Heart left ventricle (tissue), 13 donors: ENCODE data around the gene SECTM1.

Experiments used
- CTCF ChIP-seq, 12 donors: fragments of 200-600 bp; sonication (generic) in 4 of 12; IDR thresholded peaks; one replicate each; pipeline versions ENCODE4 v1.5.0 to v1.8.0; 2018 to 2022; ENCODE audit warnings: antibody characterized with exemption in 12 of 12, mild to moderate bottlenecking in 5 of 12
- POLR2A ChIP-seq, 2 donors: fragments of 450-650 bp; IDR thresholded peaks; one replicate each; pipeline ENCODE4 v1.6.1; 2017; ENCODE audit warnings: antibody characterized with exemption in 2 of 2, mild to moderate bottlenecking in 2 of 2, moderate library complexity in 2 of 2
- donor health status: ischemic (EF 13 %, LVEDD 7.1; RV severe dilation, severe dysfunction).
- donor health status: DM: no; HTN: yes; CAD: no.
- donor health status: DM: no; HTN: no; CAD: no.
- donor health status: ischemic (EF 25% LVEDD 6.9; RV normal size, moderate dysfunction).
- donor health status: ischemic (EF 25% LVEDD 5.7; RV mildly dilated, moderate dysfunction).
- donor health status: ischemic (EF 35%, LVEDD 5.7; RV mildly dilated, moderate dysfunction).
- donor health status: nonischemic (EF 11% LVEDD 7.7; RV severe dilation, severe dysfunction).
- donor health status: DM: yes; HTN: yes; CAD: no.
- donor health status: PGD.
- donor health status: ischemic (EF 29% LVEDD 5.4; RV normal size, mild dysfunction).
- donor health status: nonischemic (EF 23%, LVEDD 6.1; RV moderate dilation, normal function).

- TF ChIP-seq POLR2A (IDR thresholded peaks at IDR 0.05) (no peak), CTCF (IDR thresholded peaks at IDR 0.05) (no peak)
These were observed 15.3 kb upstream of the SECTM1 start for GRCh38 chr17:82348866-82349265.
